ENCODE results near the gene ARFGAP1.

DNA sequence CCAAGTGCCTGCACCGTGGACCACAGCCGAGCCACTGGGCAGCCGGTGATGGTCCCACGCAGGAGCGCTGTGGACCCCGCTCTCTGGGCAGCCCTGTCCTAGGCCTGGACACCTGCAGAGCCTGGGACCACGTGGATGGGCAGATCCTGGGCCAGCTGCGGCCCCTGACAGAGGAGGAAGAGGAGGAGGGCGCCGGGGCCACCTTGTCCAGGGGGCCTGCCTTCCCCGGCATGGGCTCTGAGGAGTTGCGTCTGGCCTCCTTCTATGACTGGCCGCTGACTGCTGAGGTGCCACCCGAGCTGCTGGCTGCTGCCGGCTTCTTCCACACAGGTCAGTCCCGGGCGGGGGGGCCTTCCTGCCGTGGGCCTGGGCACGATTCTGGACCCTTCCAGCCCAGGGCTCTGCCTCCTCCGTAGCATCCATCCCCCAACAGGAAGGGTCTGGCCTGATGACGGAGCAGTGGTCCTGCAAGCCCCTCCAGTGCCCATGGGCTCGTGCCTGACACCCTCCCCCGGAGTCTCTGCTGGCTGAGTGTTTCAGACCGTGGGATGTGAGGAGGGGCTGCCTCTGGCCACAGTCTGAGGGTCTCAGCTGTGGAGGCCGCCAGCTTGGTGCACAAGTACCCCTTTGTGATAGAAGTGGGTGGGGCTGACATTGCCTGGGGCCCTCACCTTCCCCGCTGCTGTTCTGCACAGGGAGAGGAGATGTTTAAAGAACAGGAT lies 36.3 kb upstream of the ARFGAP1 start:
- TF ChIP-seq, protein P1, sequence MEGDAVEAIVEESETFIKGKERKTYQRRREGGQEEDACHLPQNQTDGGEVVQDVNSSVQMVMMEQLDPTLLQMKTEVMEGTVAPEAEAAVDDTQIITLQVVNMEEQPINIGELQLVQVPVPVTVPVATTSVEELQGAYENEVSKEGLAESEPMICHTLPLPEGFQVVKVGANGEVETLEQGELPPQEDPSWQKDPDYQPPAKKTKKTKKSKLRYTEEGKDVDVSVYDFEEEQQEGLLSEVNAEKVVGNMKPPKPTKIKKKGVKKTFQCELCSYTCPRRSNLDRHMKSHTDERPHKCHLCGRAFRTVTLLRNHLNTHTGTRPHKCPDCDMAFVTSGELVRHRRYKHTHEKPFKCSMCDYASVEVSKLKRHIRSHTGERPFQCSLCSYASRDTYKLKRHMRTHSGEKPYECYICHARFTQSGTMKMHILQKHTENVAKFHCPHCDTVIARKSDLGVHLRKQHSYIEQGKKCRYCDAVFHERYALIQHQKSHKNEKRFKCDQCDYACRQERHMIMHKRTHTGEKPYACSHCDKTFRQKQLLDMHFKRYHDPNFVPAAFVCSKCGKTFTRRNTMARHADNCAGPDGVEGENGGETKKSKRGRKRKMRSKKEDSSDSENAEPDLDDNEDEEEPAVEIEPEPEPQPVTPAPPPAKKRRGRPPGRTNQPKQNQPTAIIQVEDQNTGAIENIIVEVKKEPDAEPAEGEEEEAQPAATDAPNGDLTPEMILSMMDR (IDR thresholded peaks at IDR 0.05; ENCODE audit: low read depth, low read length): no peak
- no peak for TF ChIP-seq EZH2phosphoT487 (IDR thresholded peaks at IDR 0.05; ENCODE audit: low read depth)
